Keratinocyte (primary cell): ENCODE measurements around the gene GPX7. TPM values are rescaled to one million over a fixed set of nuclear protein-coding genes. Genes with fewer than 3 reads are reported as not detected.

Source experiments
- DNase-seq: peaks from one replicate; pipeline ENCODE4 v3.0.0-alpha.2; 2011; ENCODE audit warnings: low read depth, missing footprints, low spot score
- FAIRE-seq: peaks from 2 replicates; lab custom pipeline; 2011; peaks lifted over from hg19 to GRCh38; lab: Jason Lieb, UNC
- H2AFZ ChIP-seq: 2 replicates; pipeline ENCODE4 v1.6.0; 2012; ENCODE audit warnings: low read length, control low read depth, inconsistent platforms; ENCODE audit not compliant: control insufficient read depth
- H3K27ac ChIP-seq: 2 replicates; pipeline ENCODE4 v1.5.1; 2011; ENCODE audit warnings: low read length; ENCODE audit not compliant: control insufficient read depth, insufficient read depth
- H3K27me3 ChIP-seq: 3 replicates; pipeline ENCODE4 v1.6.0; 2011; ENCODE audit warnings: low read length; ENCODE audit not compliant: control insufficient read depth, insufficient read depth; ENCODE audit errors: extremely low read depth
- H3K36me3 ChIP-seq, 2 experiments: 2 replicates in 1 of 2; 3 replicates in 1 of 2; pipeline ENCODE4 v1.5.1; 2011; ENCODE audit warnings: low read length in 2 of 2, mild to moderate bottlenecking in 1 of 2; ENCODE audit not compliant: control insufficient read depth in 2 of 2, insufficient read depth in 2 of 2; ENCODE audit errors: extremely low read depth in 1 of 2
- H3K4me1 ChIP-seq: 3 replicates; pipeline ENCODE4 v1.5.1; 2011; ENCODE audit warnings: low read length; ENCODE audit not compliant: control insufficient read depth, insufficient read depth; ENCODE audit errors: extremely low read depth
- H3K4me2 ChIP-seq: 3 replicates; pipeline ENCODE4 v1.6.0; 2011; ENCODE audit warnings: low read depth, low read length; ENCODE audit not compliant: control insufficient read depth, insufficient read depth; ENCODE audit errors: extremely low read depth
- H3K4me3 ChIP-seq, 3 experiments: fragments of 200-600 bp in 1 of 3; sonication (generic) in 1 of 3; 2 replicates in 2 of 3; 3 replicates in 1 of 3; pipeline ENCODE4 v1.5.1; 2011 to 2016; ENCODE audit warnings: low read length in 3 of 3, mild to moderate bottlenecking in 3 of 3, control low read depth in 2 of 3, inconsistent platforms in 1 of 3, low read depth in 1 of 3, mixed read lengths in 1 of 3, mixed run types in 1 of 3, moderate library complexity in 1 of 3; ENCODE audit not compliant: control insufficient read depth in 2 of 3, insufficient read depth in 2 of 3; ENCODE audit errors: extremely low read depth in 1 of 3
- H3K79me2 ChIP-seq: 2 replicates; pipeline ENCODE4 v1.6.0; 2012; ENCODE audit warnings: low read length; ENCODE audit not compliant: control insufficient read depth, insufficient read depth
- H3K9ac ChIP-seq: 3 replicates; pipeline ENCODE4 v1.6.0; 2011; ENCODE audit warnings: low read length; ENCODE audit not compliant: control insufficient read depth, insufficient read depth; ENCODE audit errors: extremely low read depth
- H3K9me1 ChIP-seq: 3 replicates; pipeline ENCODE4 v1.6.0; 2011; ENCODE audit warnings: low read length; ENCODE audit not compliant: control insufficient read depth, insufficient read depth; ENCODE audit errors: extremely low read depth
- H3K9me3 ChIP-seq: 2 replicates; pipeline ENCODE4 v1.5.1; 2012; ENCODE audit warnings: low read depth, low read length; ENCODE audit not compliant: control insufficient read depth
- H4K20me1 ChIP-seq: 3 replicates; pipeline ENCODE4 v1.6.0; 2011; ENCODE audit warnings: low read length; ENCODE audit not compliant: control insufficient read depth, insufficient read depth; ENCODE audit errors: extremely low read depth
- EZH2 ChIP-seq: IDR thresholded peaks from one replicate; pipeline ENCODE4 v1.6.1; 2012; ENCODE audit warnings: inconsistent platforms, mild to moderate bottlenecking, low read length, moderate library complexity
- dilution Hi-C: fragments of 300-500 bp; cut with MboI; formaldehyde crosslinking; loops from one replicate; pipeline ENCODE4 v1.7.0; 2020; ENCODE audit warnings: low sequenced_read_pairs; ENCODE audit not compliant: extremely low pct_ligation_motif_present
- polyA plus RNA-seq, 5 experiments: library from polyadenylated mRNA; depleted of rRNA in 3 of 5; stranded (reverse) in 3 of 5; stranded (forward) in 1 of 5; unstranded in 1 of 5; fragments of >200 nt; gene quantifications; 1 replicate in 1 of 5; 2 replicates in 3 of 5; 3 replicates in 1 of 5; pipeline versions ENCODE4 v1.2.1 to v1.2.3, GENCODE V29; 2011 to 2012; ENCODE audit warnings: missing spikeins in 2 of 5, low read depth in 1 of 5, low replicate concordance in 1 of 5
- TF ChIP-seq, protein P1 (sequence below), 3 experiments: IDR thresholded peaks in 1 of 3; conservative IDR thresholded peaks in 1 of 3; optimal IDR thresholded peaks in 1 of 3; 2 replicates in 2 of 3; 3 replicates in 1 of 3; pipeline versions ENCODE3 to v1.5.1; 2011; ENCODE audit warnings: low read length in 3 of 3, mild to moderate bottlenecking in 3 of 3, moderate library complexity in 2 of 3, control low read depth in 1 of 3, inconsistent platforms in 1 of 3; ENCODE audit not compliant: insufficient read depth in 2 of 3; ENCODE audit errors: extremely low read depth in 1 of 3

GPX7 gene
- polyA plus RNA-seq, 1 donor (not counting 4 experiments of a cell fraction or from before 2014, with no cell fraction given): 0.49 TPM

DNA sequence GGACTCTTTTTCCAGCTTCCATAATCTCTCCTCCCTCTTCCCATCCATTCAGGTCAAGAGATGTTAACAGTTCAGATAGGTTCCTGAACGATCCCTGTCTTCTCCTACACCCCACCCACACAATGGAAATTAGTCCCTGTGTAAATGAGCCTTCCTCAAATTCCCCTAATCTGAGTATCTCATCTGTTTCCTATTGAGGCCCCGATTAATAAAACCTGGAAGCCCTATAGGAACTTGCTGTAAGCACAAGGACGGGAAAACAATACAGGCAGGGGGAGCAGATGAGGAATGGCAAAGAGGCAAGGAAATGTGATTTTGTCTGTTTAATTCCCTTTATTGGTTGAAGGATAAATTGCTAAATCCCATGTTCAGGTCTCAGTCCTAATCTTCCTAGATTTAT, 7.1 kb upstream of the GPX7 start:
- DNase-seq (no peak), FAIRE-seq (no peak)

DNA sequence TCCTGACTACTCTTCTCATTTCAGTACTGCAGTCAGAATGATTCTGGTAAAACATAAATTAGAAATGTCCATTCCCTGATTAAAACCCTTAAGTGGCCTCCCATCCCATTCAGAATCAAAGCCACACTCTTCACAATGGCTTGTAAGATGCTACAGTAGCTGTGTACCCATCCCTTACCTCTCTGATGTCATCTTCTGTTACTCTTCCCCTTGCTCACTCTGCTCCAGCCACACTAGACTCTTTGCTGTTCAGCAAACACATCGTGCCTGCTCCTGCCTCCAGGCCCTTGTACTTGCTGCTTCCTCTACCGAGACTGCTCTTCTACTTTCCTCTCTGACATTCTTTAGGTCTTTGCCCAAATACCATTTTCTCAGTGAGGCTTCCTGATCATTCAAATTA, 4.3 kb upstream of the GPX7 start:
- Histone ChIP-seq H3K9ac (no peak overlapping the region), H2AFZ (no peak overlapping the region), H3K4me3 (no peak overlapping the region), H3K4me2 (no peak overlapping the region), H3K4me1 (no peaks in the 10 kb centered on the region), H3K27ac (no peak overlapping the region), H3K36me3 (no peaks in the 10 kb centered on the region), H3K79me2 (no peaks in the 10 kb centered on the region), H3K9me3 (no peaks in the 10 kb centered on the region), H4K20me1 (no peaks in the 10 kb centered on the region), H3K9me1 (no peaks in the 10 kb centered on the region), H3K27me3 (no peaks in the 10 kb centered on the region)
- dilution Hi-C loops: no loop called here
- no peak for DNase-seq
- TF ChIP-seq EZH2: no peak
- TF ChIP-seq, protein P1, sequence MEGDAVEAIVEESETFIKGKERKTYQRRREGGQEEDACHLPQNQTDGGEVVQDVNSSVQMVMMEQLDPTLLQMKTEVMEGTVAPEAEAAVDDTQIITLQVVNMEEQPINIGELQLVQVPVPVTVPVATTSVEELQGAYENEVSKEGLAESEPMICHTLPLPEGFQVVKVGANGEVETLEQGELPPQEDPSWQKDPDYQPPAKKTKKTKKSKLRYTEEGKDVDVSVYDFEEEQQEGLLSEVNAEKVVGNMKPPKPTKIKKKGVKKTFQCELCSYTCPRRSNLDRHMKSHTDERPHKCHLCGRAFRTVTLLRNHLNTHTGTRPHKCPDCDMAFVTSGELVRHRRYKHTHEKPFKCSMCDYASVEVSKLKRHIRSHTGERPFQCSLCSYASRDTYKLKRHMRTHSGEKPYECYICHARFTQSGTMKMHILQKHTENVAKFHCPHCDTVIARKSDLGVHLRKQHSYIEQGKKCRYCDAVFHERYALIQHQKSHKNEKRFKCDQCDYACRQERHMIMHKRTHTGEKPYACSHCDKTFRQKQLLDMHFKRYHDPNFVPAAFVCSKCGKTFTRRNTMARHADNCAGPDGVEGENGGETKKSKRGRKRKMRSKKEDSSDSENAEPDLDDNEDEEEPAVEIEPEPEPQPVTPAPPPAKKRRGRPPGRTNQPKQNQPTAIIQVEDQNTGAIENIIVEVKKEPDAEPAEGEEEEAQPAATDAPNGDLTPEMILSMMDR (optimal IDR thresholded peaks at IDR 0.05 in 1 of 3, IDR thresholded peaks at IDR 0.05 in 1 of 3, conservative IDR thresholded peaks at IDR 0.05 in 1 of 3; ENCODE audit: extremely low read depth in 1 of 3, insufficient read depth in 2 of 3, low read length in 3 of 3): no peak
- FAIRE-seq: no peak

More for the DNA sequence above, 7.1 kb upstream of the GPX7 start:
- Histone ChIP-seq H3K79me2 (no peaks in the 10 kb centered on the region), H3K9me1 (no peaks in the 10 kb centered on the region), H3K9ac (no peak overlapping the region), H3K4me2 (no peak overlapping the region), H3K27ac (no peak overlapping the region), H3K27me3 (no peaks in the 10 kb centered on the region), H3K4me1 (no peaks in the 10 kb centered on the region), H3K4me3 (no peak overlapping the region), H3K36me3 (no peaks in the 10 kb centered on the region), H2AFZ (no peak overlapping the region), H3K9me3 (no peaks in the 10 kb centered on the region), H4K20me1 (no peaks in the 10 kb centered on the region)
- no peak for TF ChIP-seq EZH2
- TF ChIP-seq, protein P1 (optimal IDR thresholded peaks at IDR 0.05 in 1 of 3, IDR thresholded peaks at IDR 0.05 in 1 of 3, conservative IDR thresholded peaks at IDR 0.05 in 1 of 3; ENCODE audit: extremely low read depth in 1 of 3, insufficient read depth in 2 of 3, low read length in 3 of 3): no peak
- dilution Hi-C loops: no loop called here
